HEK293 (cell line): ENCODE data around the gene C3orf20.

ENCODE experiments used
- CTCF ChIP-seq: fragments of 450-650 bp; formaldehyde crosslinking; IDR thresholded peaks from 2 replicates; pipeline ENCODE4 v1.5.1; 2016; ENCODE audit warnings: missing biosample characterization, missing genetic modification characterization
- MEIS1 ChIP-seq: sonication (generic); formaldehyde crosslinking; IDR thresholded peaks from 2 replicates; pipeline ENCODE4 v1.8.1; 2022; ENCODE audit warnings: missing genetic modification reagents, mild to moderate bottlenecking, borderline replicate concordance
- REPIN1 ChIP-seq: fragments of 450-650 bp; formaldehyde crosslinking; IDR thresholded peaks from 2 replicates; pipeline ENCODE4 v1.5.1; 2017; ENCODE audit warnings: missing biosample characterization, missing genetic modification characterization, low read depth
- ZBTB1 ChIP-seq: fragments of 450-650 bp; formaldehyde crosslinking; IDR thresholded peaks from 2 replicates; pipeline ENCODE4 v1.5.1; 2016; ENCODE audit warnings: missing biosample characterization, missing genetic modification characterization
- ZBTB7A ChIP-seq: fragments of 450-650 bp; formaldehyde crosslinking; IDR thresholded peaks from 2 replicates; pipeline ENCODE4 v1.5.1; 2016; ENCODE audit warnings: low read depth, missing biosample characterization, missing genetic modification characterization
- ZBTB8A ChIP-seq: fragments of 450-650 bp; formaldehyde crosslinking; IDR thresholded peaks from 2 replicates; pipeline ENCODE4 v1.5.1; 2016; ENCODE audit warnings: missing biosample characterization, missing genetic modification characterization
- ZNF140 ChIP-seq: fragments of 450-650 bp; formaldehyde crosslinking; IDR thresholded peaks from 2 replicates; pipeline ENCODE4 v1.5.1; 2016; ENCODE audit warnings: missing biosample characterization, missing genetic modification characterization
- ZNF16 ChIP-seq: fragments of 450-650 bp; formaldehyde crosslinking; IDR thresholded peaks from 2 replicates; pipeline ENCODE4 v1.5.1; 2016; ENCODE audit warnings: low read depth, missing biosample characterization, missing genetic modification characterization
- ZNF350 ChIP-seq: fragments of 450-650 bp; formaldehyde crosslinking; IDR thresholded peaks from 2 replicates; pipeline ENCODE4 v1.5.0; 2017; ENCODE audit warnings: missing biosample characterization, mild to moderate bottlenecking, missing genetic modification characterization
- ZNF549 ChIP-seq: fragments of 450-650 bp; IDR thresholded peaks from 2 replicates; pipeline ENCODE4 v1.5.1; 2018; ENCODE audit warnings: missing biosample characterization, missing genetic modification characterization, mild to moderate bottlenecking, inconsistent platforms, moderate library complexity
- ZNF639 ChIP-seq: fragments of 450-650 bp; formaldehyde crosslinking; IDR thresholded peaks from 2 replicates; pipeline ENCODE4 v1.5.1; 2016; ENCODE audit warnings: missing biosample characterization, missing genetic modification characterization
- ZNF830 ChIP-seq: fragments of 450-650 bp; IDR thresholded peaks from 2 replicates; pipeline ENCODE4 v1.5.0; 2018; ENCODE audit warnings: missing biosample characterization, missing genetic modification characterization, low read depth, mild to moderate bottlenecking, moderate library complexity
- ZSCAN18 ChIP-seq: fragments of 450-650 bp; formaldehyde crosslinking; IDR thresholded peaks from 2 replicates; pipeline ENCODE4 v1.5.1; 2016; ENCODE audit warnings: missing biosample characterization, missing genetic modification characterization

GRCh38 chr3:14625443-14625842 is 49.5 kb upstream of the C3orf20 start:
- TF ChIP-seq ZNF140 (tag by site-specific recombination) (no peak), ZBTB8A (no peak), ZNF350 (tag by site-specific recombination) (no peak), ZBTB1 (tag by site-specific recombination) (no peak), ZBTB7A (no peak), ZNF639 (no peak), CTCF (tag by site-specific recombination) (no peak), ZSCAN18 (tag by site-specific recombination) (no peak), MEIS1 (CRISPR knock-in tag) (no peak), REPIN1 (tag by site-specific recombination) (no peak), ZNF549 (tag by site-specific recombination) (no peak), ZNF16 (no peak), ZNF830 (tag by site-specific recombination) (no peak)
